ENCODE data around the gene COL4A6. TPM values are rescaled to one million over a fixed set of nuclear protein-coding genes. Genes with fewer than 3 reads are reported as not detected.

Gene COL4A6
- polyA plus RNA-seq, 3 donors: not detected

DNA sequence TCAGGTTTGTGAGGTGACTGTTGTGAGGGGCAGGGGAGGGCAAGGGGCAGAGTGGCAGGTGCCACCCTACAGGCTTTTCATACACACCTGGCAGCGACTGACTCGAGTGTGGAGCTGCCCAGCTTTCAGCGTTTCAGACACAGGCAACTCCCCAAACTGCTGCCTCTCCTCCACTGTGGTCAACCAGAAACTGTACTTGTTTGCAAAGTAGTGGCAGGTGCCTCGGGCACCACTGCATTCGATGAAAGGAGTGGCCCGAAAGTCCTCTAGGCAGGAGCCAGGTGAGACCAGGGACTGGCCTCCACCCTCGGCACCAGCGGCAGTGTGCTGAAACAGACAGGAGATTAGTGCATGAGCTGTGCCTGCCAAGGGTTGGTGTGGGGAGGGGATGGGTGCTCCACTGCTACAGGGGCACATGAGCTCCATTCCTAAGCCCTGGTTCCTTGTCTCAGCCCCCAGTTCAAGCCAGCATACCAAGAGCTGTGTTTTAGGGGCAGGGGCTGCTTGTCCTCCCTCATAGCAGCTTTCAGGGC is 281.2 kb downstream of the COL4A6 start:
- H3K4me1 Mint-ChIP-seq: no peaks in the 10 kb centered on the region
- H2AFZ ChIP-seq (ENCODE audit: insufficient read depth, low read depth, low read length, poor library complexity, severe bottlenecking): no peak overlapping the region
- no peaks in the 10 kb centered on the region for H3K27me3 ChIP-seq (ENCODE audit: control insufficient read depth in 2 of 2, insufficient read depth in 2 of 2, low read length in 2 of 2)
- H3K9me3 ChIP-seq (replicated peaks in 1 of 2; ENCODE audit: control insufficient read depth in 1 of 2, insufficient read depth in 1 of 2, low read length in 2 of 2): no peaks in the 10 kb centered on the region
- H3K27ac ChIP-seq (ENCODE audit: low read depth in 1 of 2, low read length in 2 of 2): no peak overlapping the region
- H3K4me1 ChIP-seq (ENCODE audit: control insufficient read depth in 1 of 2, insufficient read depth in 2 of 2, low read length in 2 of 2): no peaks in the 10 kb centered on the region
- no peaks in the 10 kb centered on the region for H4K20me1 ChIP-seq (ENCODE audit: insufficient read depth, low read length)
- H3K36me3 ChIP-seq (replicated peaks in 1 of 2; ENCODE audit: control insufficient read depth in 1 of 2, insufficient read depth in 2 of 2, low read length in 2 of 2): peaks cover 12 to 23% of the 10 kb centered on the region in 2 donors
- H3K36me3 Mint-ChIP-seq: peaks cover 19 to 29% of the 10 kb centered on the region in 2 donors
- DNase-seq: no peak
- H3K9ac ChIP-seq (ENCODE audit: insufficient read depth, low read length, poor library complexity, severe bottlenecking): no peak overlapping the region
- H3K4me2 ChIP-seq (replicated peaks; ENCODE audit: extremely low read depth, low read length, poor library complexity, severe bottlenecking): no peak overlapping the region
- 96% methylated on average over 5 of the region's 8 CpGs for WGBS (ENCODE audit: insufficient coverage)
- H3K27me3 Mint-ChIP-seq (ENCODE audit: low read depth in 3 of 3): peaks cover 0 to 9% (median 0%) of the 10 kb centered on the region in 3 donors
- intact Hi-C loops (cut with micrococcal nuclease): no loop called here
- H3K4me3 ChIP-seq (replicated peaks in 1 of 3; ENCODE audit: low read depth in 2 of 3, low read length in 3 of 3): no peak overlapping the region
- TF ChIP-seq CTCF (IDR thresholded peaks at IDR 0.05): no peak
- peak overlapping the region in 1 of 7 donors; percentile 37 for H3K27ac Mint-ChIP-seq
- no peaks in the 10 kb centered on the region for H3K9me3 Mint-ChIP-seq
- H3K79me2 ChIP-seq (ENCODE audit: insufficient read depth, low read length): no peaks in the 10 kb centered on the region
- H3K4me3 Mint-ChIP-seq: no peak overlapping the region

DNA sequence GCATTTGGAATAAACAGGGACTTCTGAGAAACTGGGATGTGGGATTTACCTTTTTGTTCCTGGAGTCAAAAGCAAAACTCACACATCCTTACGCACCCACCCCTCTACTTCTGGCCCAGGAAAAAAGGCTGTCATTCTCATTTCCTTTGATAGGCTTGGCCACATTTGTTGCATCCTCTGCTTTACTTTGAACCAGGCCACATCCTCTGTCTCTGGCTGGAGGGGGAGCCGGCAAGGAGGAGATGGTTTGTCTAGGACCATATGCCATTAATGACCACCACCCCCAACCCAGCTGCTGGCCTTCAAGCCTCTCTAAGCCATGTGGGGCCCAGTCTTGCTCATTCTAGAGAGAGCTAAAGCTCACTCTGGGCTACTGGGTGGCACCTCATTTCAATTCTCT is 282.1 kb downstream of the COL4A6 start:
- no peak for TF ChIP-seq CTCF (IDR thresholded peaks at IDR 0.05)
- Mint-ChIP-seq H3K36me3 (peaks cover 22 to 36% of the 10 kb centered on the region in 2 donors), H3K4me3 (no peak overlapping the region), H3K4me1 (no peaks in the 10 kb centered on the region), H3K27me3 (ENCODE audit: low read depth in 3 of 3) (peaks cover 0 to 8% (median 0%) of the 10 kb centered on the region in 3 donors), H3K9me3 (no peaks in the 10 kb centered on the region), H3K27ac (peak overlapping the region in 1 of 7 donors; percentile 68)
- H4K20me1 ChIP-seq (ENCODE audit: insufficient read depth, low read length): no peaks in the 10 kb centered on the region
- no peak overlapping the region for H3K27ac ChIP-seq (ENCODE audit: low read depth in 1 of 2, low read length in 2 of 2)
- no peak overlapping the region for H3K9ac ChIP-seq (ENCODE audit: insufficient read depth, low read length, poor library complexity, severe bottlenecking)
- no peaks in the 10 kb centered on the region for H3K4me1 ChIP-seq (ENCODE audit: control insufficient read depth in 1 of 2, insufficient read depth in 2 of 2, low read length in 2 of 2)
- H3K4me2 ChIP-seq (replicated peaks; ENCODE audit: extremely low read depth, low read length, poor library complexity, severe bottlenecking): no peak overlapping the region
- WGBS (ENCODE audit: insufficient coverage): no CpG with 5 or more reads among the region's 2 CpGs
- no peak overlapping the region for H2AFZ ChIP-seq (ENCODE audit: insufficient read depth, low read depth, low read length, poor library complexity, severe bottlenecking)
- DNase-seq: no peak
- H3K4me3 ChIP-seq (replicated peaks in 1 of 3; ENCODE audit: low read depth in 2 of 3, low read length in 3 of 3): no peak overlapping the region
- peaks cover 12 to 25% of the 10 kb centered on the region in 2 donors for H3K36me3 ChIP-seq (replicated peaks in 1 of 2; ENCODE audit: control insufficient read depth in 1 of 2, insufficient read depth in 2 of 2, low read length in 2 of 2)
- no peaks in the 10 kb centered on the region for H3K9me3 ChIP-seq (replicated peaks in 1 of 2; ENCODE audit: control insufficient read depth in 1 of 2, insufficient read depth in 1 of 2, low read length in 2 of 2)
- H3K27me3 ChIP-seq (ENCODE audit: control insufficient read depth in 2 of 2, insufficient read depth in 2 of 2, low read length in 2 of 2): no peaks in the 10 kb centered on the region
- intact Hi-C loops (cut with micrococcal nuclease): no loop called here
- no peaks in the 10 kb centered on the region for H3K79me2 ChIP-seq (ENCODE audit: insufficient read depth, low read length)

All from CD14-positive monocyte (primary cell).